Activated CD8-positive, alpha-beta memory T cell treated with anti-CD3 and anti-CD28 coated beads for 36 hours (primary cell): ENCODE results near the gene NUDT14. TPM values are rescaled to one million over a fixed set of nuclear protein-coding genes. Genes with fewer than 3 reads are reported as not detected.

Experiments used
- CTCF ChIA-PET: fragments of 350-600 bp; sonication (Branson Sonifier 250); formaldehyde crosslinking; loops from one replicate; lab custom pipeline; 2021; ENCODE audit warnings: antibody characterized with exemption; lab: Charles Lee
- POLR2A ChIA-PET: fragments of 350-600 bp; sonication (Branson Sonifier 250); formaldehyde crosslinking; loops from one replicate; lab custom pipeline; 2021; ENCODE audit warnings: antibody characterized with exemption; lab: Charles Lee
- total RNA-seq, 2 experiments: library from RNA; stranded (reverse); gene quantifications; one replicate each; pipeline ENCODE4 v1.2.3, GENCODE V29; 2021

NUDT14 gene
- total RNA-seq, 2 experiments from 2014 or later = 8.4 to 8.5 TPM

GRCh38 chr14:105126981-105127329 is 54.2 kb downstream of the NUDT14 start:
- ChIA-PET CTCF (interaction anchor here (1.2 kb wide), 1 partner anchor 412 kb away, joined by 4 read pairs; no protein-coding TSS in a partner anchor), POLR2A (no interaction called here)

- ChIA-PET CTCF (interaction anchor here (1.2 kb wide), 1 partner anchor 413 kb away, joined by 4 read pairs; no protein-coding TSS in a partner anchor), POLR2A (no interaction called here)
Observed at GRCh38 chr14:105126126-105126980, 54.8 kb downstream of the NUDT14 start.

GRCh38 chr14:105124823-105125222 is 56.3 kb downstream of the NUDT14 start:
- CTCF ChIA-PET = no interaction called here
- POLR2A ChIA-PET = no interaction called here

GRCh38 chr14:105123981-105124765 is 56.9 kb downstream of the NUDT14 start:
- CTCF ChIA-PET = no interaction called here

GRCh38 chr14:105123064-105123665 is 57.9 kb downstream of the NUDT14 start:
- ChIA-PET CTCF (no interaction called here), POLR2A (no interaction called here)

More at GRCh38 chr14:105123981-105124765, 56.9 kb downstream of the NUDT14 start:
- POLR2A ChIA-PET = no interaction called here

Other genes starting within 250 kb of the NUDT14 start
- under 1 TPM in 1 of 2 experiments, not detected in 1; 0.02 TPM for gene AHNAK2, start 202.9 kb downstream of the NUDT14 start, total RNA-seq
- gene CLBA1, start 195.5 kb downstream of the NUDT14 start, total RNA-seq = 1 to 10 TPM; 4.0 TPM
- gene CDCA4, start 160.2 kb downstream of the NUDT14 start, total RNA-seq = 10 to 100 TPM; 71.5 to 72.7 TPM
- 10 to 100 TPM; 41.4 to 42.8 TPM for gene GPR132, start 115.9 kb downstream of the NUDT14 start, total RNA-seq
- gene JAG2, start 12.5 kb downstream of the NUDT14 start, total RNA-seq = 1 to 10 TPM; 1.3 to 1.7 TPM
- gene BTBD6, start 67.2 kb upstream of the NUDT14 start, total RNA-seq = 10 to 100 TPM; 44.7 to 48.3 TPM
- 10 to 100 TPM; 27.8 to 29.7 TPM for gene BRF1, start 119.7 kb upstream of the NUDT14 start, total RNA-seq
- gene PACS2, start 133.4 kb upstream of the NUDT14 start, total RNA-seq = 10 to 100 TPM; 33.2 to 33.8 TPM
- 1 to 10 TPM in 1 of 2 experiments, under 1 TPM in 1; 0.99 to 2.4 TPM for gene TEX22, start 217.2 kb upstream of the NUDT14 start, total RNA-seq
- 100 to 1,000 TPM; 147 to 156 TPM for gene MTA1, start 238.5 kb upstream of the NUDT14 start, total RNA-seq